Panc1 (cell line): ENCODE measurements around the gene CNOT11. TPM values are rescaled to one million over a fixed set of nuclear protein-coding genes. Genes with fewer than 3 reads are reported as not detected.

Source experiments
- ATAC-seq: fragments of 200-7000 bp; cut with Tn5 transposase; 2 replicates; pipeline ENCODE4 v1.9.1; 2020; ENCODE audit warnings: mild to moderate bottlenecking, moderate library complexity
- BruUV-seq: library from RNA; stranded (reverse); fragments of 400-500 nt; replicated peaks from 2 replicates; lab custom pipeline; 2021; lab: Mats Ljungman, UMichigan
- CTCF ChIA-PET: fragments of 300-600 bp; sonication (Branson Sonifier 250); formaldehyde crosslinking; loops from one replicate; lab custom pipeline; 2022; ENCODE audit warnings: antibody characterized with exemption; lab: Charles Lee
- POLR2A ChIA-PET: fragments of 300-600 bp; sonication (Branson Sonifier 250); formaldehyde crosslinking; loops from one replicate; lab custom pipeline; 2022; ENCODE audit warnings: antibody characterized with exemption; lab: Charles Lee
- DNase-seq: peaks from one replicate; pipeline ENCODE4 v3.0.0-alpha.2; 2010; ENCODE audit warnings: low read depth, low spot score
- H3K27ac ChIP-seq: 2 replicates; pipeline ENCODE4 v1.5.1; 2011; ENCODE audit warnings: mild to moderate bottlenecking, low read length, inconsistent platforms
- H3K27me3 ChIP-seq: fragments of 200-500 bp; sonication (Bioruptor generic); 2 replicates; pipeline ENCODE4 v1.6.0; 2014; ENCODE audit warnings: low read length, inconsistent platforms; ENCODE audit not compliant: control insufficient read depth, insufficient read depth
- H3K36me3 ChIP-seq: fragments of 200-500 bp; sonication (Bioruptor generic); 2 replicates; pipeline ENCODE4 v1.5.1; 2014; ENCODE audit warnings: inconsistent platforms, mild to moderate bottlenecking, low read length, moderate library complexity; ENCODE audit not compliant: control insufficient read depth, insufficient read depth
- H3K4me1 ChIP-seq: 2 replicates; pipeline ENCODE4 v1.5.1; 2011; ENCODE audit warnings: inconsistent platforms, mild to moderate bottlenecking, low read length, moderate library complexity; ENCODE audit not compliant: control insufficient read depth, insufficient read depth
- H3K4me3 ChIP-seq, 2 experiments: 2 replicates each; pipeline ENCODE4 v1.5.1; 2011 to 2012; ENCODE audit warnings: low read depth in 2 of 2, low read length in 2 of 2, mild to moderate bottlenecking in 2 of 2, inconsistent platforms in 1 of 2, moderate library complexity in 1 of 2
- H3K9me3 ChIP-seq: fragments of 200-500 bp; sonication (Bioruptor generic); 2 replicates; pipeline ENCODE4 v1.5.1; 2014; ENCODE audit warnings: low read depth, mild to moderate bottlenecking, inconsistent platforms, low read length, moderate library complexity; ENCODE audit not compliant: control insufficient read depth, insufficient read depth
- POLR2AphosphoS5 ChIP-seq: IDR thresholded peaks from 2 replicates; pipeline ENCODE4 v1.6.1; 2012; ENCODE audit warnings: mild to moderate bottlenecking, low read depth, low read length, moderate library complexity
- SIN3A ChIP-seq: IDR thresholded peaks from 2 replicates; pipeline ENCODE4 v1.6.1; 2012; ENCODE audit warnings: low read depth, mild to moderate bottlenecking, low read length, moderate library complexity, borderline replicate concordance; ENCODE audit not compliant: insufficient read depth
- TCF7L2 ChIP-seq: IDR thresholded peaks from 2 replicates; pipeline ENCODE4 v1.6.1; 2011; ENCODE audit warnings: mild to moderate bottlenecking, low read depth, low read length, inconsistent platforms
- in situ Hi-C: cut with HindIII; loops from 2 replicates; pipeline ENCODE4 v1.10.0; 2016; ENCODE audit warnings: low sequenced_read_pairs, low pct_unique_long_range_greater_than_20kb
- intact Hi-C: fragments of 100-400 bp; cut with micrococcal nuclease; formaldehyde crosslinking; loops from one replicate; pipeline ENCODE4 v1.10.0; 2022; ENCODE audit not compliant: unreplicated experiment
- total RNA-seq: library from RNA; stranded (reverse); gene quantifications from one replicate; pipeline ENCODE4 v1.2.1, GENCODE V29; 2021; ENCODE audit not compliant: unreplicated experiment
- TF ChIP-seq, protein P1 (sequence below), 2 experiments: IDR thresholded peaks; 2 replicates each; pipeline ENCODE4 v1.6.1; 2011 to 2012; ENCODE audit warnings: low read depth in 2 of 2, control low read depth in 1 of 2, low read length in 1 of 2, mild to moderate bottlenecking in 1 of 2, moderate library complexity in 1 of 2; ENCODE audit not compliant: insufficient read depth in 1 of 2
- TF ChIP-seq, protein P2 (sequence below): fragments of 450-650 bp; IDR thresholded peaks from 2 replicates; pipeline ENCODE4 v1.5.1; 2017; ENCODE audit warnings: mild to moderate bottlenecking

CNOT11 gene
- total RNA-seq, 1 experiment from 2014 or later: 58.3 TPM

DNA sequence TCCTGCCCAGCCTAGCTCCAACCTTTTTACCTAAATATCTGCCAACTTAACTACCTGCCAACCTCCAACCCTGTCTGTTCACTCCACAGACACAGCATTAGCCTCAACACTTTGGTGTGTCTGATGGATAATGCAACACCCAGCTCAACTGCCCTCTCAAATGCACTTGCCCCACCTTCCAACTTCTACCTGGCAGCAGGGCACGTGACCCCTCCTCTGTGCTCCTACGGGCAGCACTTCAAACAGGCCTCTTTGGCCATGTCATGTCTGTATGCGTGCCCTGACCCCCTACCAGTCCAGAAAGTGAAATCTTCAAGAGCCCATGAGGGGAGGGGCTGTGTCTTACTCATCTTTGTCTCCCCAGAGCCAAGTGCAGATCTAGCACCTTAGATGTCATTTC lies 30.3 kb downstream of the CNOT11 start:
- Histone ChIP-seq H3K4me3 (no peak overlapping the region), H3K36me3 (peaks cover 25% of the 10 kb centered on the region), H3K27me3 (no peaks in the 10 kb centered on the region), H3K4me1 (no peaks in the 10 kb centered on the region), H3K27ac (no peak overlapping the region), H3K9me3 (no peaks in the 10 kb centered on the region)
- ChIA-PET CTCF (no interaction called here), POLR2A (no interaction called here)
- intact Hi-C loops (no loop called here), in situ Hi-C loops (no loop called here)
- BruUV-seq: no TSS peak
- ATAC-seq: no peak
- no peak for DNase-seq
- TF ChIP-seq, protein P1, sequence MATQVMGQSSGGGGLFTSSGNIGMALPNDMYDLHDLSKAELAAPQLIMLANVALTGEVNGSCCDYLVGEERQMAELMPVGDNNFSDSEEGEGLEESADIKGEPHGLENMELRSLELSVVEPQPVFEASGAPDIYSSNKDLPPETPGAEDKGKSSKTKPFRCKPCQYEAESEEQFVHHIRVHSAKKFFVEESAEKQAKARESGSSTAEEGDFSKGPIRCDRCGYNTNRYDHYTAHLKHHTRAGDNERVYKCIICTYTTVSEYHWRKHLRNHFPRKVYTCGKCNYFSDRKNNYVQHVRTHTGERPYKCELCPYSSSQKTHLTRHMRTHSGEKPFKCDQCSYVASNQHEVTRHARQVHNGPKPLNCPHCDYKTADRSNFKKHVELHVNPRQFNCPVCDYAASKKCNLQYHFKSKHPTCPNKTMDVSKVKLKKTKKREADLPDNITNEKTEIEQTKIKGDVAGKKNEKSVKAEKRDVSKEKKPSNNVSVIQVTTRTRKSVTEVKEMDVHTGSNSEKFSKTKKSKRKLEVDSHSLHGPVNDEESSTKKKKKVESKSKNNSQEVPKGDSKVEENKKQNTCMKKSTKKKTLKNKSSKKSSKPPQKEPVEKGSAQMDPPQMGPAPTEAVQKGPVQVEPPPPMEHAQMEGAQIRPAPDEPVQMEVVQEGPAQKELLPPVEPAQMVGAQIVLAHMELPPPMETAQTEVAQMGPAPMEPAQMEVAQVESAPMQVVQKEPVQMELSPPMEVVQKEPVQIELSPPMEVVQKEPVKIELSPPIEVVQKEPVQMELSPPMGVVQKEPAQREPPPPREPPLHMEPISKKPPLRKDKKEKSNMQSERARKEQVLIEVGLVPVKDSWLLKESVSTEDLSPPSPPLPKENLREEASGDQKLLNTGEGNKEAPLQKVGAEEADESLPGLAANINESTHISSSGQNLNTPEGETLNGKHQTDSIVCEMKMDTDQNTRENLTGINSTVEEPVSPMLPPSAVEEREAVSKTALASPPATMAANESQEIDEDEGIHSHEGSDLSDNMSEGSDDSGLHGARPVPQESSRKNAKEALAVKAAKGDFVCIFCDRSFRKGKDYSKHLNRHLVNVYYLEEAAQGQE (IDR thresholded peaks at IDR 0.05; ENCODE audit: insufficient read depth in 1 of 2, low read depth in 2 of 2, low read length in 1 of 2): no peak
- no peak for TF ChIP-seq POLR2AphosphoS5
- no peak for TF ChIP-seq TCF7L2

DNA sequence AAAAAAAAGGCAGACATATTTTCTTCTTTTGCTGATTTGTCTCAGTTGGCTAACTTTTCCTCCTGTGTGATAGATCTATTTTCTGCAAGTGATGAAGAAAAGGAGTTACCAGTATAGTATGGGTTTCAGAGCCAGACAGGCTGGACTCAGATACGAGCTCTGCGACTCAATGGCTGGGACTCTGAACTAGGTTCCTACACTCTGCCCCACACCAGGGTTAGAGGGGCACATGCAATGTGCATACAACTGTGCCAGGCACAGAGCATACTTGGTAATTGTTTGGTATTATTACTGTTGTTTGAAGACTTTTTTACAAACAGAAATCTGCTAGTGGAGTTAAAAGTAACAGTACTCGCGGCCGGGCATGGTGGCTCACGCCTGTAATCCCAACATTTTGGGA lies 34.0 kb downstream of the CNOT11 start:
- Histone ChIP-seq H3K4me3 (no peak overlapping the region), H3K4me1 (no peaks in the 10 kb centered on the region), H3K9me3 (no peaks in the 10 kb centered on the region), H3K36me3 (peaks cover 18% of the 10 kb centered on the region), H3K27ac (no peak overlapping the region), H3K27me3 (no peaks in the 10 kb centered on the region)
- in situ Hi-C loops (no loop called here), intact Hi-C loops (no loop called here)
- ATAC-seq (no peak), DNase-seq (no peak)
- no TSS peak for BruUV-seq
- TF ChIP-seq POLR2AphosphoS5: no peak
- TF ChIP-seq, protein P2, sequence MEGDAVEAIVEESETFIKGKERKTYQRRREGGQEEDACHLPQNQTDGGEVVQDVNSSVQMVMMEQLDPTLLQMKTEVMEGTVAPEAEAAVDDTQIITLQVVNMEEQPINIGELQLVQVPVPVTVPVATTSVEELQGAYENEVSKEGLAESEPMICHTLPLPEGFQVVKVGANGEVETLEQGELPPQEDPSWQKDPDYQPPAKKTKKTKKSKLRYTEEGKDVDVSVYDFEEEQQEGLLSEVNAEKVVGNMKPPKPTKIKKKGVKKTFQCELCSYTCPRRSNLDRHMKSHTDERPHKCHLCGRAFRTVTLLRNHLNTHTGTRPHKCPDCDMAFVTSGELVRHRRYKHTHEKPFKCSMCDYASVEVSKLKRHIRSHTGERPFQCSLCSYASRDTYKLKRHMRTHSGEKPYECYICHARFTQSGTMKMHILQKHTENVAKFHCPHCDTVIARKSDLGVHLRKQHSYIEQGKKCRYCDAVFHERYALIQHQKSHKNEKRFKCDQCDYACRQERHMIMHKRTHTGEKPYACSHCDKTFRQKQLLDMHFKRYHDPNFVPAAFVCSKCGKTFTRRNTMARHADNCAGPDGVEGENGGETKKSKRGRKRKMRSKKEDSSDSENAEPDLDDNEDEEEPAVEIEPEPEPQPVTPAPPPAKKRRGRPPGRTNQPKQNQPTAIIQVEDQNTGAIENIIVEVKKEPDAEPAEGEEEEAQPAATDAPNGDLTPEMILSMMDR: no peak
- TF ChIP-seq SIN3A: no peak
- TF ChIP-seq, protein P1 (IDR thresholded peaks at IDR 0.05; ENCODE audit: insufficient read depth in 1 of 2, low read depth in 2 of 2, low read length in 1 of 2): no peak
- no peak for TF ChIP-seq TCF7L2
- ChIA-PET CTCF (no interaction called here), POLR2A (no interaction called here)
